HG02981 (cell line): Measurements from ENCODE around the gene BAD.

Experiments
- ATAC-seq: cut with Tn5 transposase; IDR thresholded peaks from one replicate; pipeline ENCODE4 v1.9.1; 2021; ENCODE audit warnings: mild to moderate bottlenecking, moderate library complexity; ENCODE audit not compliant: unreplicated experiment

BAD gene

GRCh38 chr11:64261556-64262080, 22.8 kb downstream of the BAD start:
- no peak for ATAC-seq

- ATAC-seq: no peak
Measured at GRCh38 chr11:64260147-64260708, 24.2 kb downstream of the BAD start.

GRCh38 chr11:64259533-64260067, 24.9 kb downstream of the BAD start:
- no peak for ATAC-seq

GRCh38 chr11:64258946-64259532, 25.4 kb downstream of the BAD start:
- no peak for ATAC-seq

GRCh38 chr11:64258356-64258755, 26.1 kb downstream of the BAD start:
- no peak for ATAC-seq

- no peak for ATAC-seq
Measured at GRCh38 chr11:64256300-64256699, 28.2 kb downstream of the BAD start.

- ATAC-seq: no peak
Measured at GRCh38 chr11:64255135-64256128, 29.0 kb downstream of the BAD start.

GRCh38 chr11:64254326-64254725, 30.1 kb downstream of the BAD start:
- no peak for ATAC-seq

- ATAC-seq: no peak
Measured at GRCh38 chr11:64253481-64253880, 31.0 kb downstream of the BAD start.

- no peak for ATAC-seq
Measured at GRCh38 chr11:64253043-64253442, 31.4 kb downstream of the BAD start.

- ATAC-seq: no peak
Measured at GRCh38 chr11:64252003-64252872, 32.2 kb downstream of the BAD start.

- ATAC-seq: no peak
Measured at GRCh38 chr11:64251753-64252002, 32.8 kb downstream of the BAD start.

- ATAC-seq: no peak
Measured at GRCh38 chr11:64251016-64251752, 33.3 kb downstream of the BAD start, which contains the start of gene PLCB3. Gene PLCB3, plus strand, starts transcription at chr11:64251530. Its CDS starts 120 bp downstream, at chr11:64251650.

GRCh38 chr11:64250415-64251015, 34.0 kb downstream of the BAD start:
- no peak for ATAC-seq

GRCh38 chr11:64249563-64250414, 34.7 kb downstream of the BAD start:
- no peak for ATAC-seq

- no peak for ATAC-seq
Measured at GRCh38 chr11:64249038-64249437, 35.4 kb downstream of the BAD start.

GRCh38 chr11:64248578-64248977, 35.9 kb downstream of the BAD start:
- ATAC-seq: no peak

GRCh38 chr11:64247729-64248531, 36.5 kb downstream of the BAD start:
- no peak for ATAC-seq
